GM18868 (cell line): ENCODE data around the gene ITGA8.

Source experiments
- ATAC-seq: cut with Tn5 transposase; IDR thresholded peaks from one replicate; pipeline ENCODE4 v1.9.1; 2021; ENCODE audit warnings: mild to moderate bottlenecking, moderate library complexity; ENCODE audit not compliant: unreplicated experiment

The ITGA8 gene

DNA sequence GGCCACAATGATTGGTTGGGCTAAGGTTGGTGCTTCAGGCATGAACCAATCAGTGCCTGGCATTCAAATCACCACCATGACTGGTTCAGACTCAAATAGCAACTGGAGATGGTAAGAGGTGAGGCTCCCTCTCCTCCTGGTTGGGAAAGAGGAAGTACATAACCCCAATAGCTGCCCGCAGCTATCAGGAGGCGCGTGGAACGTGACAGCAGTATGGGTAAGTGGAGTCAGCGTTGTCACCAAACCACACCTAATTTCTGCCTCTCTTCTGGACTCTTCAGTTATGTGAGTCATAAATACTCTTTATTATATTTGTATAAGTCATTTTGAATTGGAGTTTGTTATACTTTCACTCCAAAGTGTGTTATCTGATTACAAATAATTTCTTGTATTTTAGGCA lies 17.9 kb upstream of the ITGA8 start:
- ATAC-seq, result no peak

DNA sequence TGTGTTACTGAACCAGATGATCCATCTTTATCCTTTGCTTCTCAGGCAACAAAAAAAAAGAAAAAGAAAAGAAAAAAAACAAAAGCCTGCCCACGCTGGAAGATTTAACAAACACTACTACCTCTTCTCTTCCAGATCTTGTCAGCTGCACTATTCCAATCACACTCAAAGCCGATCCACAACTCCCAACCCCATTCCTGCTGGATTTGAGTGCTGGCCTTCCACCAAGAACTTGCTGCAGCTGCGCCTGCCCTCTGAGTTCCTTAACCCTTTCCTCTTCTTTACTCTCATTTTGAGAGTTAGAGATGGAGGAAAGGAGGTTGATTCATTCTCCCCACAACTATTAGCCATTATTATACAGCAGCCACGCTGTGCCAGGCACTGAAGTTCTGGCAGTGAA lies 16.0 kb upstream of the ITGA8 start:
- ATAC-seq, result no peak

DNA sequence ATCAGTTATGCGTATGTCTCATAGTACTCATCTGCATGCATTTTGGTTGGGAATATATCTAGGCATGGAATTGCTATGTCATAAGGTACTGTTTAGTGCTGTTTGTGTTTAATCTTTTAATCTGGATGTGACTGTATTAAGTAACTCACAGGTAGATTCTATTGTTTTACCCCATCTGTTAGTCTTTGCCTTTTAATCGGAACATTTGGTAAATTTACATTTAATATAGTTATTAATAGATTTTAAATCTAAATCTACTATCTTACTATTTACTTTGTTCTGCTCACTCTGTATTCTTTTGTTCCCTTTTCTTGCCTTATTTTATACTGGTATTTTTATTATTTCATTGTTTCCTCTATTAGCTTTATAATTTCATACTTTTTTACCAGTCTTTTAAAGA lies 10.6 kb upstream of the ITGA8 start:
- no peak for ATAC-seq

DNA sequence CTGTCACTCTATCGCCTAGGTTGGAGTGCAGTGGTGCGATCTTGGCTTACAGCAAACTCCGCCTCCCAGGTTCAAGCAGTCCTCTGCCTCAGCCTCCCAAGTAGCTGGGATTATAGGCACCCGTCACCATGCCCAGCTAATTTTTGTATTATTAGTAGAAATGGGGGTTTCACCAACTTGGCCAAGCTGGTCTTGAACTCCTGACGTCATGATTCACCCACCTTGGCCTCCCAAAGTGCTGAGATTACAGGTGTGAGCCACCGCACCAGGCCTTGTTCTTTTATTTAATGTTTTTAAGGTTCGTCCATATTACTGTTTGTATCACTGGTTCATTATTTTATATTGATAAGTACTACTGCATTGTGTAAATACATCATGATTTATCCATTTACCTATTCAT lies 10.2 kb upstream of the ITGA8 start:
- ATAC-seq, result no peak

DNA sequence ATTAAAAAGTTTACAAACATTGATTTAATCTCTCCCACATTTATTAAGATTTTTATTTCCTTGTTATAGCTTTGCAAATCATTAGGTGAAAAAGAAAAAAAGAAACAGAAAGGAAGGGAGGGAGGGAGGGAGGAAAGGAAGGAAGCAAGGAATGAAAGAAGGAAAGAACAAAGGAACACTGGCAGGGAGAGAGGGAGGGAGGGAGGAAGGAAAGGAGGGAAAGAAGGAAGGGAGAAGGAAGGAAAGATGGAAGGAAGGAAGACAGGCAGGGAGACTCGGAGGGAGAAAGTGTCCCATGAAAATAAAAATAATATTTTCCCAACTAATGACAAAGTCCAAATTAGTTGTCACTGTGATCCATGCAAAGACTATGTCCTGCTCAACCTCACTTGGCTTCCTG lies 6.3 kb upstream of the ITGA8 start:
- ATAC-seq, result no peak

DNA sequence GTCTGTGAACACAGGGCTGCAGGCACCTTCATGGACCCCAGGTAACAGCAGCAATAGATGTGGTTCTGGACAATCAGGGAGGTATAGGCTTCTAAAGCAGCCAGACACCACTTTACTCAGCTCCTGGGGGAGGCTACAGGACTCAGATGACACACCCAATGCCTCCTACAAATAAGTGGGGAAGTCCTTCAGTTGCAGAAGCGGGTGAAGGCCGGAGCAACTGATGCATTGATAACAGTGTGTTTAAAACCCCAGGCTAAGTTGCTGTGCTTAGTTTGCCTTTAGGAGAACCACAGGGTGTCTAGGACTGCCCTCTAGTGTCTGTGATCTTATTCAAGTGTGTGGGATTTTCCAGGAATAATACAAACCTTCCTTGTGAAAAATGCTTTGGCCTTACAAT lies 5.9 kb upstream of the ITGA8 start:
- ATAC-seq, result peak; percentile 87

DNA sequence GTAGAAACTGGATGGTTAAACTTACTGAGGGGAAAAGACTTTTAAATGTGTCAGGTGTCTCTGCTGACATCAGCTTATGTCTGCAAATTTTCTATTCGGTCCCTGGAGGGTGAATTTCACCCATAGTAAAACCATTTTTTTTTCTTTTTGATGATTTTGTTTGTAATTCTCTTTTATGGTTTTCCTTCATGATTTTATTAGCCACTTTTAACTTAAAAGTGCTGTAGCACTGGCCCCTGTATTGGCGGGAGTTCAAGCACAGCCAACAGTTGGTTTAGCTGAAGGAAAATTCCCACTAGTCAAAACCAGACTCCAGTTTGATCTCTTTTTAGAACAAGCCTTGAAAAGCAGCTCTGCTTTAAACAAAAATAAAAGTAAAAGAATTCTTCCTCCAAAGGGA lies 5.0 kb upstream of the ITGA8 start:
- no peak for ATAC-seq

DNA sequence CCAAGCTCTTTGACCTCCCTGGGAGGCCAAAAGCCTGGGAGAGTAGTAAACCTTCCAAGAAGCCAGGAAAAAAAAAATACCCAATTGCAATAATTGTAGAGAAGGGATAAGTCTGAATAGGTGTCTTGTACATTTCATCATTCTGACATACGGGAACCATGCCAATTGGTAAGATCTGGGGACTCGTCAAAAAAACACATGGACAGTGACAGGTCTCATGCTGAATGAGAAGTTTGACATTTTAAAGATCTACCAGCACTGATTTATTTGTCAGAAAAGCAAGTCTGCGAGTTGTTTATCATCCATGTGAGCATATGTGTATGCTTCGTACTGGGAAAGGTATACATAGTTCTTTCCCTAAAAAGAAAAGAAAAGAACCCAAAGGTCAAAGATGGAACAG lies 4.1 kb upstream of the ITGA8 start:
- no peak for ATAC-seq

DNA sequence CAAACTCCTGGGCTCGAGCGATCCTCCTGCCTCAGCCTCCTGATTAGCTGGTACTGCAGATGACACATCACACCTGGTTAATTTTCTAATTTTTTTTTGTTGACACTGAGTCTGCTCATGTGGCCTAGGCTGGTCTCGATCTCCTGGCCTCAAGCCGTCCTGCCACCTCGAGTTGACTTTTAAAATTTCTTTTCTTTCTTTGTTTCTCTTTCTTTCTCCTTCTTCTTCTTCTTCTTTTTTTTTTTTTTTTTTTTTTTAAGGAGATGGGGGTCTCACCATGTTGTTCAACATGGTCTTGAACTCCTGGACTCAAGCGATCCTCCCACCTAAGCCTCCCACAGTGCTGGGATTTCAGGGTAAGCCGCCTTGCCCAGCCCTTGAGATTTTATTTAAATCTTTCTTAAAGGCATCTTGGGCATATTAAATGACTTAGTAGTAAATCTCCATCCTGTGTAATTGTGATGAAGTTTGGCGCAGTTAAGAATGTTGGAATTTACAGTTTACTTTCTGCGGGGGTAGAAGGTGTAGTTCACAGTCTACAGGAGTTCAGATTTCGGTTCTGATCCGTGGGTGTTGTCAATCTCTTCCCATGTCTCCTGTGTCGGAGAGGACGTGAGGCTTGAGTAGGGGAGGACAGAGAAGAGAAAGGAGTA lies 1.0 kb upstream of the ITGA8 start:
- ATAC-seq, result no peak

DNA sequence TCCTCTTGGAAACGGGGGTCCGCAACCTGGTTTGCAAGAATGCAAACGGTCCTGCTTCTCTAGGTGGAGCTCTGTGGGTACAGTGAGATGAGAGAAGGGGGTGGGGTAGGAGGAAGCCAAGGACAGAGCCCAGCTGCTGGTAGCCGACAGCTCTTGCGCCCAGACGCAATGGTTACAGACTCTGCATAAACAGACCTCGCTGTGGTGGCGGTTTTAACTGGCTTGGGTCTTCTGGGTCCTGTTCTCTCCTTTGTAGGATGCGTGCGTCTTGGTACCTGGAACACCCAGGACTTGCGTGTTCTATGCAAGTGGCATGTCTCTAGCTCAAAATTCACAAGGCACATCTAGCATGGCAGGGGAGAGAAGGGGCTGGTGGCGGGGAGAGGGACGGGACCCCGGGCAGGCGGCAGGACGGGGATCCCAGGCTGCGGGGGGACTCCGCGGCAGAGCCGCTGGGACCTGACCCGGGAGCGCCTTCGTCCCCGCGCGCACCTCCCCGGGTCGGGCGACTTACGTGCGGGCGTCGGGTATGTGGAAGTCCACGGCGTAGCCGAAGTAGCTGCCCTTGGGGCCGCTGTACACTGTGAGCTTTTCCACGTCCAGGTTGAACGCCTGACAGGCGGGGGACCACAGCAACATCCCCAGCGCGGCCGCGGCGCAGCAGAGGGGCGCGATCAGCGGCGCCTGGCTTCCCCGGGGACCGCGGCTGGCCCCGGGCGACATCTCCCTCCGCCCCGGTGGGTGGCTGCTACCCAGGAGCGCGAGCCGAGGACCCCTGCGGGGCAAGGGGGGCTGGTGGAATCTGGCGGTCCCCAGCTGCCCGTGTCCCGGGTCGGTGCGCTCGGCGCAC lies 448 bp downstream of the ITGA8 start:
- no peak for ATAC-seq

DNA sequence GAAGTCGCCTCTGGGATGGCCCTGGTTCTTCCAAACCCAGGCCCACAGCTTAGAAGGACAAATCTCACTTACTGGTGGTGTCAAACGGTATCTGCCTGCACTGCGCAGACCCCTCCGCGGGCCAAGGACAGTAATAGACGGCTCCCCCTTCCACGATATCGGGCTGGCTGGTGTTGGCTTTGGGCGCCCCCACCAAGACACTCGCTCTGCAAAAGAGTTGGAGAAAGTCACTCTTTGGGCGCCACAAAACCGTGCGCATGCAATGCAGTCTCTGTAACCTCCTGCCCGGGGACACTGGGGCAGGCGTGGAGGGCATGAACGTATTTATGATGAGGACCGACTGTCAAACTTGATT lies 1.1 kb downstream of the ITGA8 start:
- no peak for ATAC-seq

DNA sequence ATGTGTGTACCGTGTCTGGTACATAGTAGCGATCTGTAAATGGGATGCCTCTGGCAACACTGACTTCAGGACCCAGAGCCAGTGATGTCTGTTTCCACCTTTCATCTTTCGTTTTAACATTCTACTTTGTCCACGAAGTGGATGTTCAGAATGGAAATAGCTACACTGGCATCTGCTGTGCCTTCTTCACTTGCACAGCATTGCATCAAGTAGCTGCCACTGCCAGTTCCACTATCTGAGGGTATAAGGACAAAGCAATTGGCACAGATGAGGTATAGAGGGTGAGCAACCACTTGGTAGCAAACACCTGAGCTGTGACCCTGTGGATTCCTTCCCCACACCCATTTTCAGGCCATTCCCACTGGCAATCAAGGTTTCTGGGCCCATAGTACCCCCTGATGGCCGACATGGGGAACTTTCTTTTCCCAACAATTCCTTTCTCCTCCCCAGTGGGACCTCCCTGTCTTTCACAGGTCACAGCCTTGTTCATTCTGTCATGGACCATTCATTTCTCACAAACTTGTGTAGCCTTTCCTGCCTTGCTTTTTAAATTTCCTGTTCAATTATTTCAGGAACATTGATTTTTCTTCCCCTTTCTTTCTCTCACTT lies 4.0 kb downstream of the ITGA8 start:
- ATAC-seq, result no peak

DNA sequence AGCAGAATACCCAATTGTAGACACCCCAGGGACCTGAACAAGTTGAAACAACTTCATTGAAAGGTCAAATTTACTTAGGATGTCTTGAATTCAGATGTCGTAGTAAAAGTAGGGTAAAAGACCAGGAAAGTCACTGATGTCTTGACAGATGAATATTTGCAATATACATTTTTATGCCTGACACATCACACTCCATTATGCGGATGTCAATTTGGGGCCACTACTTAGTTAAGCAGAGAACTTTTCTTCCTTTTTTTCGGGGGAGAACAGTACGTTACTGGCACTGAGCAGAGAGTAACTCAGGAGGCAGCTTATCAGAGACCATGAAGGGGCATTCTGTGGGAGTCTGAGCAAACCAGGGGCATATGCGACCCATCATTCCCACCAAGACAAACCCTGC lies 4.9 kb downstream of the ITGA8 start:
- ATAC-seq, result no peak

DNA sequence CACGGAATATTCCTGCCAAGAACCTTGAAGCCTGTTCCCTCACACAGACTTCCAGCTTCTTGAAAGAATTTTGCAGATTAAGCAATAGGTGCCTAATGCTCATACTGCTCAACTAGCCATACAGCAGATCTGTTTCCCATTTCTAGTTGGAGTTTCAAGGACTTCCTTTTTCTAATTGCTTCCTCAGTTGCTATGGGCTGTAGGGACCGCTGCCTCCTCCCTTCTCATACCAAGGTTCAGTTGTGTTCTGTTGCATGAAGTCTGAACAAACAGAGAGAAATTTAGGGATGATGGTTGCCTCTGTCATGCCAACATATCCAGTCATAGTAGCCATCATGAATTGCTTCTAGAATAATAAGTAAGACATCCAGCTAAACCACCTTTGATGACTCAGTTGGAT lies 6.8 kb downstream of the ITGA8 start:
- ATAC-seq, result no peak

DNA sequence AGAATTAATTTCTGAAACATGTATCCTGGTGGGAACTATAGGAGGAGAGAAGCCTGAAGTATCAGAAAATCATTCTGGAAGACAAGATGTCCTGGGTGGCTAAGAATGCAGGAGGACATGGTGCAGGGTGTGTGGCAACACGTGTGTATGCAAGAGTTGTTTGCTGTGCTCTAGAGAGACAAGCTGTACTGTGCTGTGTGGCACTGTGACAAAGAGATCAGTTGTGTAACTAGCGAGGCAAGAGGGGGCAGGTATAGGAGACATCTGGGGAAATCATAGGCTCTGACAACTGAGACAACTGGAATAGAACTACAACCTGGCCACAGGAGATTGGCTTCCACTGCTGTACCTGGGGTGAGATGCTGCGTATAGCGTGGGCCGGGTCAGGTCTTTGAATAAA lies 9.3 kb downstream of the ITGA8 start:
- no peak for ATAC-seq

DNA sequence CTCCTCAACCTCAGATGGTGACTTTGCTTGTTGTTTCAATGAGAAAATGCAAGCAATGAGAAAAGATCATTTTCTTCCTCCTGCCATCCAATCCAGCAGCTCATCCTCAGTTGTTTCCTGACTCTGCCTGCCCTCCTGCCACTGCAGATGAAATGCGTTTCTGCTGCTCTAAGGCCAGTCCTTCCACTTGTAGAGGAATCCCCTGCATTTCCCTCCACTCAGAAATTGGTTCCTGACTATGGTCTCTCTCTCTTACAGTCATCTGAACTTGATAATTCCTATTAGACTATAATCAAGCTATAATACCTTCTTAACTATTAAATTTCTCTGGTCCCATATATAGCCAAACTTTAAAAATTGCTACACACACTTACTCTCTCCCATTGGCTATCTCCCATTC lies 14.4 kb downstream of the ITGA8 start:
- no peak for ATAC-seq

DNA sequence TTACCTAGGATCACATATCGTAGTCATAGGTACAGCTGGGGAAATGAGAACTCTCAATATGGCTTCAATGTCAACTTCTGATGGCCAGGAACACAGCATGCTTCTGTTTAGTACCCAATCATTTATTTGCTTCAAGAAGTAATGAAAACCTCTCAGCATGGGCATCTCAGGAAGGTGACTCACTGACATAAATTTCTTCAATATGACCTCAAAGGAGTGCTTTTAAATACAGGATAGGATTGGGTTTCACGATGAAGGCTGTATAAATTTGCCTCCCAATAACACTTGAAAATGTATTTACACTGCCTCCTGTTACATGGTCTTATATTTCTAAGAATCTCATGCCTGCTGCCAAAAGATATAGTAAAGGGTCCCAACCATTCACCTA lies 15.1 kb downstream of the ITGA8 start:
- no peak for ATAC-seq

DNA sequence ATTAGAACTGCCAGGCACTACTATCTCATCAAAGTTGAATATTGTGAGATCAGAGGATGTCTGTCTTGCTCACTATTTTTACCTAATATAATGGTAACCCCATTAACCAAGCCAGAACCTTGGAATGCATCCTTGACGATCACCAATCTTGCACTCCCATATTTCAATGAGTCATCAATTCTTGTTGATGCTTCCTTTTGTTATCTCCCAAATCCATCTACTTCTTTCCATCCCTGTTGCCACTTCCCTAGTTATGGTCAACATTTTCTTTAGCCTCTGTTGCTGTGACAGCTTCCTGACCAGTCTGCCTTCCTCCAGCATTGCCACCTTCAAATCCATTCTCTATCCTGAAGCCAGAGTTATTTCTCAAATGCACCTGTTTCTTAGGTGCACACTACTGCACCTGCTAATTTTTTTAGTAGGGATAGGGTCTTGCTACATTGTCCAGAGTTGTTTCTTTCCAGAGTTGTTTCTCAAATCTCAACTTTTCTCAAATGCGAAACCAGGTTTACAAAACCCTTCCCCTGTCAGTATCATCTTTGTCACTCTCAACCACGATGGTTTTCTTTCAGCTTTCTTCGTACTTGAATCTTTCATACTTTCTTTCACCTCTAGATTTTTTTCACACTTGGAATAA lies 15.7 kb downstream of the ITGA8 start:
- no peak for ATAC-seq

DNA sequence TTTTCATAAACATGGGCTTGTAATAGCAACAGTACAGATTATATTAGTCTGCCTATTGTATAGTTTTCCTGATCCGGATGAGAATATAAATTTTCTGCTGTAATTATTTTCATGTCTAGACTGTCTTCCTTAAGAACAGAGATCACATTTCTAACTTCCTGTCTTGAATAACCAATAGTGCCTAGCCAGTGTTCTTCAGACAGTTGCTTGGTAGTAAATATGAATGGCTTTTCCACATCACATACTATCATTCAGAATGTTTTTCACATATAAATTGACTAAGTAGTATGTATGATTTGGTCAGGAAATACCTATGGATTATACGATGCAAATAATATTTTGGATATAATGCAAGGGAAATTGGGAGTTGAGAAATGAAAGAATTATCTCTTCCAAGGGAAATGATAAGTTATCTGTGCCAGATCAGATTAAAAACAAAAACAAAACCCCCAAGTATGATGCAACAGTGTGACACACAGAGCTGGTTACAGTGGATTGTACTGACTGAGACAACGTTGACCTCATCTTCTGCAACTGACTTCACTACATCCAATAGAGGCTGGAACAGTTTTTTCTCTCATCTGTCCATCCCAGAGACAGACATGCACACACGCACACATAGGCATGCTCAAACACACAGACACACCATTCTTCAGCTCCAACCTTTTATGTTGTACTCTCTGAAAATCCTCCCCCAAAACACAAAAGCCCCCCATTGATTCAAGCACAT lies 16.4 kb downstream of the ITGA8 start:
- no peak for ATAC-seq

DNA sequence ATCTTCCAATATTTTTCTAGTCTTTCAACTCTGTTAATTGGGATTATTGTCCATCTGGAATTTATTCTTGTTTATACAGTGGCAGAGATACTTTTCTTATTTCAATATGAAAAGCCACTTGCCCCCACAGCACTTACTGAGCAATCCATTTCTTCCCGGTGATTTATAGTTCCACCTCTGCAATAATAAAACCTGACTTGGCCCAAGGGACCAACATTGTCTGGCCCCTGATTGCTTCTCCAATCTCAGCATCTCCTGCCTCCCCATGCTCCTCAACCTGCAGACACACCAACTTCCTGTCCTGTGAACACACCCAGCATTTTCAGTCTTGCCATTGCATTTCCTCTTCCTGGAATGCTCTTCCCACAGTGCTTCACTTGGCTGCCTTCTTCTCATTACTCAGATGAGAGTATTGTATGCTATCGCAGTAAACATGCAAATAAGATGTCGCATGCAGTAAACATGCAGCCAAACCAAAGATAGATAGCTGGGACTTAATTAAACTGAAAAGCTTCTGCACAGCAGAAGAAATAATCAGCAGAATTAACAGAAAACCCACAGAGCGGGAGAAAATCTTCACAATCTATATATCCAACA lies 19.5 kb downstream of the ITGA8 start:
- no peak for ATAC-seq

DNA sequence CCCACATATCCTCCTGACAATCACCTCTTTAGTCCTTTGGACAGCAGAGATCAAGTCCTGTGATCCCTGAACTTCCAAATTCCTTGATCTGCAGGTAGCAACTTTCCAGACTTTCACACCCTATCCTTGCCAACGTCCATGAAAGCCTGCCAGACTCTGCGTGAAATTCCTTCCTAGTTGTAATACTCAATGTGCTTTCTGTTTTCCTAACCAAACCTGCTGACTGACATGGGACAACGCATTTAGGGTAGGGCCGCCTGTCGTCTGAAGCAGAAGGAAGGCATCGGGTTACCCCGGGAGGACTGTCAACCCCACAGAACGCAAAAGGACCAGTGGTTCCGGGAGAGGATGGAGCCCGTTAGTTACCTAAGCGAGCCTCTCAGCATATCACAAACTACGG lies 23.9 kb downstream of the ITGA8 start:
- ATAC-seq, result no peak
